ENCODE measurements around the gene CRYBG1. TPM values are rescaled to one million over a fixed set of nuclear protein-coding genes. Genes with fewer than 3 reads are reported as not detected.
"Not testable (repeated sequence)": the region's sequence is repeated elsewhere in the genome, so short reads cannot be mapped to it uniquely, and the experiment has no call there.

The CRYBG1 gene
- polyA plus RNA-seq, 1 donor from 2014 or later: 0.73 TPM

DNA sequence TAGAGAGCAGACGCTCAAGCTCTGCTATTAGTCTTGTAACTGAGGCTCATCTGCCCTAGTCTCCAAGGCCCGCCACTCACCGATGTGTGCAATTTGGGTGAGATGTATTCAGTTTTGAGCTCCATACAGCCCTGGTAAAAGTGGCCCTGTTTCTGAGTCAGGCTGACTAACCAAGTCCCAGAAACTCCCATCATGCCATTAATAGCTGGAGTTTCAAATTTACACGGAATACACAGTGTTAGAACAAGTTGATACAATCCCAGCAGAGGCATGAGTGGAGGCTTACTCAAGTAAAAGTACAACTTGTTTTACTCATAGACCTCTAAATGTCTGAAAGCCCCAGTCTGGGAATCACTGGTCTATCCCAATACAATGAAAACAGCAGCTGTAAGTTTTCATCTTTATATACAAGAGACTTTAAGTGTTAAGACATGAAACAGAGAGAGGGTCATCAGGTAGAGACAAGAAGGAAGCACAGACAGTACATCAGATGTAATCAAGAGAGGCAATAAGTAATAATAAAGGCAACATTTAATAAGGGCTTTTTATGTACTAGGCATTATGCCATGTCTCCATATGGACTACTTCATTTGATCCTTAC, 226.4 kb downstream of the CRYBG1 start (continued):
- TF ChIP-seq SMC3 (conservative IDR thresholded peaks at IDR 0.05; ENCODE audit: poor library complexity): no peak

DNA sequence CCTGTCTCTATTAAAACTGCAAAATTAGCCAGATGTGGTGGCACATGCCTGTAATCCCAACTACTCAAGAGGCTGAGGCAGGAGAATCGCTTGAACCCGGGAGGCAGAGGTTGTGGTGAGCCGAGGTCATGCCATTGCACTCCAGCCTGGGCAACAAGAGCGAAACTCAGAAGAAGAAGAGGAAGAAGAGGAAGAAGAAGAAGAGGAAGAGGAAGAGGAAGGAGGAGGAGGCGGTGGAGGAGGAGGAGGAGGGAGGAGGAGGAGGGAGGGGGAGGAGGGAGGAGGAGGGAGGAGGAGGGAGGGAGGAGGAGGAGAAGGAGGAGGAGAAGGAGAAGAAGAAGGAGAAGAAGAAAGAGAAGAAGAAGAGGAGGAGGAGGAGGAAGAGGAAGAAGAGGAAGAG, 228.4 kb downstream of the CRYBG1 start:
- not testable (repeated sequence) for H4K20me1 ChIP-seq (ENCODE audit: insufficient read depth); H3K79me2 ChIP-seq (replicated peaks; ENCODE audit: insufficient read depth, low read length); H2AFZ ChIP-seq (ENCODE audit: low read depth, low read length)

DNA sequence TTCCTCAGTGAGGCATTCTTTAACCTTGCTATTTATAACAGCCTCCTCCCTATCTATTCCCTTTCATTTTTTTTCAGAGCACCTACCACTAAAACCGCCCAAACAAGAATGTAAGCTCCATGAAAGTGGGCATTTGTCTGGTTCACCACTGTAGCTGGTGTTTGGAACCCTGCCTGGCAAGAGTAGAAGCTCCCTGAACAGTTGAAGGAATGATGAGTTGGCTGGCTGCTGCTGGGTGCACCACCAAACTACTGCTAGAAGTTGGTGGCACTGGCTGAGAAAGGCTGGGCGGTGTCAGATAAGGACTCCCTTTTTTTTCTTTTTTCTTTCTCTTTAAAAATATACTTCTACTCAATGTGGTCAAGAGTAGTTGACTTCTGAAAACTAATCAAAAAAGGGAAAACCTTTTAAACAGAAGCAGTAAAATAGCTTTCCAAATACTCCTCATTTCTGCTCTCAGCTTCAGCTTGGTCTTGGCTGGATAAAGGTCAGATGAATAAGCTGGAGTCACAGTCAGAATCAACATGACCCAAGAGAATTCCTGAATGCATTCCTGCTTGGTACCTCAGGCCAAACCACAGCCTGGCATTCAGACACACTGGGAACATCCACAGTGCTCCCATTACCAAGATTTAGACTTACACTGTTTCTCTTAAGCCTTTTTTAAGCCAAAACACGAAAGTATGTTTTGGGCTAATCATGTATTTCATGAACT, 230.8 kb downstream of the CRYBG1 start:
- Histone ChIP-seq H3K27me3 (ENCODE audit: insufficient read depth, low read depth, low read length) (no peaks in the 10 kb centered on the region), H3K9me2 (ENCODE audit: insufficient read depth, low read length) (no peaks in the 10 kb centered on the region), H2AFZ (ENCODE audit: low read depth, low read length) (no peak overlapping the region), H3K27ac (ENCODE audit: low read length) (no peak overlapping the region), H3K36me3 (ENCODE audit: insufficient read depth, low read length) (no peaks in the 10 kb centered on the region), H3K79me2 (replicated peaks; ENCODE audit: insufficient read depth, low read length) (no peaks in the 10 kb centered on the region), H3K4me3 (ENCODE audit: low read length) (no peak overlapping the region), H3K9me3 (ENCODE audit: low read length) (no peaks in the 10 kb centered on the region), H3K9ac (ENCODE audit: low read length) (no peak overlapping the region), H3K4me2 (ENCODE audit: low read length) (no peak overlapping the region), H4K20me1 (ENCODE audit: insufficient read depth) (no peaks in the 10 kb centered on the region), H3F3A (ENCODE audit: insufficient read depth, low read length, poor library complexity, severe bottlenecking) (no peaks in the 10 kb centered on the region)
- TF ChIP-seq RAD21 (conservative IDR thresholded peaks at IDR 0.05) (no peak), POLR2AphosphoS5 (IDR thresholded peaks at IDR 0.05) (no peak), SMC3 (conservative IDR thresholded peaks at IDR 0.05; ENCODE audit: poor library complexity) (no peak), EZH2 (IDR thresholded peaks at IDR 0.05; ENCODE audit: borderline replicate concordance, insufficient read depth, low read length, poor library complexity, severe bottlenecking) (no peak), MXI1 (conservative IDR thresholded peaks at IDR 0.05; ENCODE audit: poor library complexity, severe bottlenecking) (no peak), TAF1 (IDR thresholded peaks at IDR 0.05; ENCODE audit: low read depth) (no peak), EP300 (conservative IDR thresholded peaks at IDR 0.05; ENCODE audit: poor library complexity, severe bottlenecking) (no peak)
- TF ChIP-seq, protein P1, sequence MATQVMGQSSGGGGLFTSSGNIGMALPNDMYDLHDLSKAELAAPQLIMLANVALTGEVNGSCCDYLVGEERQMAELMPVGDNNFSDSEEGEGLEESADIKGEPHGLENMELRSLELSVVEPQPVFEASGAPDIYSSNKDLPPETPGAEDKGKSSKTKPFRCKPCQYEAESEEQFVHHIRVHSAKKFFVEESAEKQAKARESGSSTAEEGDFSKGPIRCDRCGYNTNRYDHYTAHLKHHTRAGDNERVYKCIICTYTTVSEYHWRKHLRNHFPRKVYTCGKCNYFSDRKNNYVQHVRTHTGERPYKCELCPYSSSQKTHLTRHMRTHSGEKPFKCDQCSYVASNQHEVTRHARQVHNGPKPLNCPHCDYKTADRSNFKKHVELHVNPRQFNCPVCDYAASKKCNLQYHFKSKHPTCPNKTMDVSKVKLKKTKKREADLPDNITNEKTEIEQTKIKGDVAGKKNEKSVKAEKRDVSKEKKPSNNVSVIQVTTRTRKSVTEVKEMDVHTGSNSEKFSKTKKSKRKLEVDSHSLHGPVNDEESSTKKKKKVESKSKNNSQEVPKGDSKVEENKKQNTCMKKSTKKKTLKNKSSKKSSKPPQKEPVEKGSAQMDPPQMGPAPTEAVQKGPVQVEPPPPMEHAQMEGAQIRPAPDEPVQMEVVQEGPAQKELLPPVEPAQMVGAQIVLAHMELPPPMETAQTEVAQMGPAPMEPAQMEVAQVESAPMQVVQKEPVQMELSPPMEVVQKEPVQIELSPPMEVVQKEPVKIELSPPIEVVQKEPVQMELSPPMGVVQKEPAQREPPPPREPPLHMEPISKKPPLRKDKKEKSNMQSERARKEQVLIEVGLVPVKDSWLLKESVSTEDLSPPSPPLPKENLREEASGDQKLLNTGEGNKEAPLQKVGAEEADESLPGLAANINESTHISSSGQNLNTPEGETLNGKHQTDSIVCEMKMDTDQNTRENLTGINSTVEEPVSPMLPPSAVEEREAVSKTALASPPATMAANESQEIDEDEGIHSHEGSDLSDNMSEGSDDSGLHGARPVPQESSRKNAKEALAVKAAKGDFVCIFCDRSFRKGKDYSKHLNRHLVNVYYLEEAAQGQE (IDR thresholded peaks at IDR 0.05; ENCODE audit: borderline replicate concordance): no peak
- TF ChIP-seq, protein P2, sequence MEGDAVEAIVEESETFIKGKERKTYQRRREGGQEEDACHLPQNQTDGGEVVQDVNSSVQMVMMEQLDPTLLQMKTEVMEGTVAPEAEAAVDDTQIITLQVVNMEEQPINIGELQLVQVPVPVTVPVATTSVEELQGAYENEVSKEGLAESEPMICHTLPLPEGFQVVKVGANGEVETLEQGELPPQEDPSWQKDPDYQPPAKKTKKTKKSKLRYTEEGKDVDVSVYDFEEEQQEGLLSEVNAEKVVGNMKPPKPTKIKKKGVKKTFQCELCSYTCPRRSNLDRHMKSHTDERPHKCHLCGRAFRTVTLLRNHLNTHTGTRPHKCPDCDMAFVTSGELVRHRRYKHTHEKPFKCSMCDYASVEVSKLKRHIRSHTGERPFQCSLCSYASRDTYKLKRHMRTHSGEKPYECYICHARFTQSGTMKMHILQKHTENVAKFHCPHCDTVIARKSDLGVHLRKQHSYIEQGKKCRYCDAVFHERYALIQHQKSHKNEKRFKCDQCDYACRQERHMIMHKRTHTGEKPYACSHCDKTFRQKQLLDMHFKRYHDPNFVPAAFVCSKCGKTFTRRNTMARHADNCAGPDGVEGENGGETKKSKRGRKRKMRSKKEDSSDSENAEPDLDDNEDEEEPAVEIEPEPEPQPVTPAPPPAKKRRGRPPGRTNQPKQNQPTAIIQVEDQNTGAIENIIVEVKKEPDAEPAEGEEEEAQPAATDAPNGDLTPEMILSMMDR (IDR thresholded peaks at IDR 0.05; ENCODE audit: poor library complexity, severe bottlenecking): no peak

More for the DNA sequence above, 228.4 kb downstream of the CRYBG1 start:
- H3K9me2 ChIP-seq (ENCODE audit: insufficient read depth, low read length); H3F3A ChIP-seq (ENCODE audit: insufficient read depth, low read length, poor library complexity, severe bottlenecking); H3K9me3 ChIP-seq (ENCODE audit: low read length); H3K27me3 ChIP-seq (ENCODE audit: insufficient read depth, low read depth, low read length); H3K36me3 ChIP-seq (ENCODE audit: insufficient read depth, low read length); H3K27ac ChIP-seq (ENCODE audit: low read length); H3K9ac ChIP-seq (ENCODE audit: low read length); H3K4me3 ChIP-seq (ENCODE audit: low read length); H3K4me2 ChIP-seq (ENCODE audit: low read length): not testable (repeated sequence)
